HL-60/S4 (cell line): ENCODE measurements around the gene UCP3.

Experiments used
- in situ Hi-C: fragments of 300-500 bp; cut with MboI; formaldehyde crosslinking; loops from 2 replicates; pipeline ENCODE4 v1.14.3; 2022; ENCODE audit warnings: low sequenced_read_pairs

The UCP3 gene

GRCh38 chr11:74008373-74009229, at the start of gene UCP3:
TSS of gene UCP3 (minus strand) at chr11:74009085. CDS start at chr11:74007042, 2,043 bp downstream.
- in situ Hi-C loops, result no loop called here

- in situ Hi-C loops, result no loop called here
Observed at GRCh38 chr11:74057249-74058151, 48.6 kb upstream of the UCP3 start.

GRCh38 chr11:74055938-74056337, 47.1 kb upstream of the UCP3 start:
- in situ Hi-C loops, result no loop called here

- in situ Hi-C loops, result no loop called here
Observed at GRCh38 chr11:74050465-74050864, 41.6 kb upstream of the UCP3 start.

GRCh38 chr11:74048993-74049392, 40.1 kb upstream of the UCP3 start:
- in situ Hi-C loops, result no loop called here

GRCh38 chr11:74044538-74044937, 35.7 kb upstream of the UCP3 start:
- in situ Hi-C loops, result no loop called here

- in situ Hi-C loops, result no loop called here
Observed at GRCh38 chr11:74043450-74043849, 34.6 kb upstream of the UCP3 start.

- in situ Hi-C loops, result no loop called here
Observed at GRCh38 chr11:74037309-74037708, 28.4 kb upstream of the UCP3 start.

GRCh38 chr11:74035264-74035663, 26.4 kb upstream of the UCP3 start:
- in situ Hi-C loops, result no loop called here

- in situ Hi-C loops, result no loop called here
Observed at GRCh38 chr11:74033046-74033445, 24.2 kb upstream of the UCP3 start.

GRCh38 chr11:74030723-74031676, 22.1 kb upstream of the UCP3 start:
- in situ Hi-C loops, result no loop called here

GRCh38 chr11:74025467-74026166, 16.7 kb upstream of the UCP3 start:
- in situ Hi-C loops, result no loop called here

GRCh38 chr11:74024261-74025029, 15.6 kb upstream of the UCP3 start:
- in situ Hi-C loops, result no loop called here

GRCh38 chr11:74023276-74023675, 14.4 kb upstream of the UCP3 start:
- in situ Hi-C loops, result no loop called here

- in situ Hi-C loops, result no loop called here
Observed at GRCh38 chr11:74022546-74022945, 13.7 kb upstream of the UCP3 start.

GRCh38 chr11:74021998-74022397, 13.1 kb upstream of the UCP3 start:
- in situ Hi-C loops, result no loop called here

GRCh38 chr11:74020539-74020938, 11.7 kb upstream of the UCP3 start:
- in situ Hi-C loops, result no loop called here

- in situ Hi-C loops, result no loop called here
Observed at GRCh38 chr11:74019860-74020259, 11.0 kb upstream of the UCP3 start.

GRCh38 chr11:74019104-74019738, 10.3 kb upstream of the UCP3 start:
- in situ Hi-C loops, result no loop called here
